H9 (cell line): ENCODE measurements around the gene RPGRIP1L. TPM values are rescaled to one million over a fixed set of nuclear protein-coding genes. Genes with fewer than 3 reads are reported as not detected.

ENCODE experiments used
- DNase-seq: peaks from one replicate; pipeline ENCODE4 v3.0.0-alpha.2; 2017
- H2AFZ ChIP-seq: one replicate; pipeline ENCODE4 v1.6.1; 2013; ENCODE audit warnings: mild to moderate bottlenecking, low read length, control low read depth, moderate library complexity
- H2AK5ac ChIP-seq: 2 replicates; pipeline ENCODE4 v1.6.1; 2013; ENCODE audit warnings: low read length, control low read depth, mixed read lengths; ENCODE audit not compliant: insufficient read length
- H2BK120ac ChIP-seq: one replicate; pipeline ENCODE4 v1.6.1; 2013; ENCODE audit warnings: low read depth, mild to moderate bottlenecking, low read length, control low read depth, inconsistent platforms; ENCODE audit not compliant: poor library complexity, severe bottlenecking
- H2BK12ac ChIP-seq: 2 replicates; pipeline ENCODE4 v1.6.1; 2013; ENCODE audit warnings: low read length, control low read depth, mixed read lengths, low read depth; ENCODE audit not compliant: insufficient read length
- H2BK15ac ChIP-seq: 2 replicates; pipeline ENCODE4 v1.6.1; 2013; ENCODE audit warnings: low read depth, low read length, control low read depth
- H2BK20ac ChIP-seq: one replicate; pipeline ENCODE4 v1.6.1; 2013; ENCODE audit warnings: low read depth, mild to moderate bottlenecking, low read length, control low read depth, inconsistent platforms; ENCODE audit not compliant: poor library complexity, severe bottlenecking
- H2BK5ac ChIP-seq: 2 replicates; pipeline ENCODE4 v1.6.1; 2013; ENCODE audit warnings: low read length, control low read depth, mixed read lengths; ENCODE audit not compliant: insufficient read length
- H3K14ac ChIP-seq: 2 replicates; pipeline ENCODE4 v1.6.1; 2013; ENCODE audit warnings: low read length, control low read depth; ENCODE audit not compliant: insufficient read depth
- H3K18ac ChIP-seq: 2 replicates; pipeline ENCODE4 v1.6.1; 2013; ENCODE audit warnings: low read depth, mild to moderate bottlenecking, mixed read lengths, low read length, control low read depth; ENCODE audit not compliant: insufficient read length
- H3K23ac ChIP-seq: 2 replicates; pipeline ENCODE4 v1.6.1; 2013; ENCODE audit warnings: low read length, control low read depth, mixed read lengths, low read depth; ENCODE audit not compliant: insufficient read length
- H3K23me2 ChIP-seq: 2 replicates; pipeline ENCODE4 v1.6.1; 2013; ENCODE audit warnings: low read depth, mild to moderate bottlenecking, mixed read lengths, low read length, control low read depth; ENCODE audit not compliant: insufficient read length, poor library complexity, severe bottlenecking
- H3K27ac ChIP-seq: 2 replicates; pipeline ENCODE4 v1.5.1; 2013; ENCODE audit warnings: low read length, control low read depth, mixed read lengths, low read depth; ENCODE audit not compliant: insufficient read length
- H3K27me3 ChIP-seq: 2 replicates; pipeline ENCODE4 v1.6.1; 2013; ENCODE audit warnings: low read length, control low read depth, inconsistent platforms; ENCODE audit not compliant: insufficient read depth
- H3K4ac ChIP-seq: 2 replicates; pipeline ENCODE4 v1.6.1; 2013; ENCODE audit warnings: low read depth, mild to moderate bottlenecking, control low read depth, inconsistent platforms, low read length, moderate library complexity
- H3K4me1 ChIP-seq: 2 replicates; pipeline ENCODE4 v1.6.1; 2013; ENCODE audit warnings: low read length, control low read depth, inconsistent platforms; ENCODE audit not compliant: insufficient read depth
- H3K4me2 ChIP-seq: 2 replicates; pipeline ENCODE4 v1.6.1; 2013; ENCODE audit warnings: low read length, control low read depth, mixed read lengths; ENCODE audit not compliant: insufficient read length, insufficient read depth
- H3K56ac ChIP-seq: 2 replicates; pipeline ENCODE4 v1.6.1; 2013; ENCODE audit warnings: low read depth, mild to moderate bottlenecking, mixed read lengths, low read length, control low read depth; ENCODE audit not compliant: insufficient read length
- H3K79me1 ChIP-seq: 2 replicates; pipeline ENCODE4 v1.6.1; 2013; ENCODE audit warnings: low read depth, mild to moderate bottlenecking, moderate library complexity, low read length, control low read depth, inconsistent platforms; ENCODE audit not compliant: insufficient read depth, poor library complexity, severe bottlenecking
- H3K79me2 ChIP-seq: 2 replicates; pipeline ENCODE4 v1.6.1; 2013; ENCODE audit warnings: low read length, control low read depth, inconsistent platforms; ENCODE audit not compliant: insufficient read depth
- H3K9ac ChIP-seq: 2 replicates; pipeline ENCODE4 v1.6.1; 2013; ENCODE audit warnings: low read length, control low read depth, mixed read lengths; ENCODE audit not compliant: insufficient read length; ENCODE audit errors: extremely low read depth
- H3K9me3 ChIP-seq: one replicate; pipeline ENCODE4 v1.6.1; 2013; ENCODE audit warnings: low read depth, low read length, inconsistent platforms; ENCODE audit not compliant: control insufficient read depth
- H3T11ph ChIP-seq: one replicate; pipeline ENCODE4 v1.6.1; 2013; ENCODE audit warnings: mild to moderate bottlenecking, low read length, control low read depth, inconsistent platforms
- H4K20me1 ChIP-seq: one replicate; pipeline ENCODE4 v1.6.1; 2013; ENCODE audit not compliant: control insufficient read depth, insufficient read length, insufficient read depth
- H4K5ac ChIP-seq: 2 replicates; pipeline ENCODE4 v1.6.1; 2013; ENCODE audit warnings: low read depth, mild to moderate bottlenecking, mixed read lengths, low read length, control low read depth; ENCODE audit not compliant: insufficient read length
- H4K8ac ChIP-seq: replicated peaks from 2 replicates; pipeline ENCODE4 v1.6.1; 2013; ENCODE audit warnings: low read length, control low read depth, mixed read lengths, low read depth; ENCODE audit not compliant: insufficient read length
- H4K91ac ChIP-seq: 2 replicates; pipeline ENCODE4 v1.6.1; 2013; ENCODE audit warnings: low read depth, mild to moderate bottlenecking, moderate library complexity, mixed read lengths, low read length, control low read depth; ENCODE audit not compliant: insufficient read length
- H3K27ac Mint-ChIP-seq, 3 experiments: 2 replicates in 2 of 3; 3 replicates in 1 of 3; pipeline ENCODE4 v1.8.0; 2020 to 2021; ENCODE audit warnings: mixed read lengths in 3 of 3, mild to moderate bottlenecking in 1 of 3, moderate library complexity in 1 of 3
- H3K27me3 Mint-ChIP-seq: 2 replicates; pipeline ENCODE4 v1.8.0; 2021; ENCODE audit warnings: low read depth, mild to moderate bottlenecking, moderate library complexity, mixed read lengths
- H3K36me3 Mint-ChIP-seq, 3 experiments: 2 replicates in 2 of 3; 3 replicates in 1 of 3; pipeline ENCODE4 v1.8.0; 2020 to 2021; ENCODE audit warnings: low read depth in 3 of 3, mixed read lengths in 3 of 3; ENCODE audit not compliant: insufficient read depth in 1 of 3
- H3K4me1 Mint-ChIP-seq, 2 experiments: 2 replicates each; pipeline ENCODE4 v1.8.0; 2020; ENCODE audit warnings: mixed read lengths in 2 of 2
- H3K4me3 Mint-ChIP-seq, 2 experiments: 2 replicates in 1 of 2; 3 replicates in 1 of 2; pipeline ENCODE4 v1.8.0; 2020 to 2021; ENCODE audit warnings: mild to moderate bottlenecking in 2 of 2, mixed read lengths in 2 of 2, moderate library complexity in 1 of 2
- H3K9me3 Mint-ChIP-seq, 2 experiments: 2 replicates in 1 of 2; 3 replicates in 1 of 2; pipeline ENCODE4 v1.8.0; 2020; ENCODE audit warnings: mild to moderate bottlenecking in 2 of 2, mixed read lengths in 2 of 2, moderate library complexity in 1 of 2
- CTCF ChIP-seq: fragments of 200-600 bp; sonication (generic); conservative IDR thresholded peaks from 3 replicates; pipeline ENCODE4 v1.8.0; 2021; ENCODE audit warnings: antibody characterized with exemption, mild to moderate bottlenecking
- WGBS: extraction: QIAGEN DNeasy Blood & Tissue Kit; methylation state at CpG from one replicate; pipeline ENCODE4 v1.1.7; 2013; ENCODE audit warnings: missing lambda C conversion rate, low lambda C conversion rate, mixed read lengths; ENCODE audit not compliant: insufficient read length; ENCODE audit errors: extremely low coverage; 5-methylcytosine and 5-hydroxymethylcytosine counted together
- total RNA-seq: library from RNA; stranded (reverse); gene quantifications from 2 replicates; pipeline ENCODE4 v1.2.1, GENCODE V29; 2021

The RPGRIP1L gene
- total RNA-seq, 1 experiment from 2014 or later, result 11.7 TPM

- H3K9me3 ChIP-seq, result no peaks in the 10 kb centered on the region
- H3K9me3 Mint-ChIP-seq, result no peaks in the 10 kb centered on the region
Observed at GRCh38 chr16:53678155-53678554, 25.5 kb downstream of the RPGRIP1L start.

More at GRCh38 chr16:53678155-53678554, 25.5 kb downstream of the RPGRIP1L start:
- Mint-ChIP-seq H3K4me3 (no peak overlapping the region), H3K27ac (no peak overlapping the region), H3K36me3 (peaks cover 0 to 1% (median 0%) of the 10 kb centered on the region in 3 experiments; a peak in 2 of 7 replicates), H3K27me3 (no peaks in the 10 kb centered on the region), H3K4me1 (peaks cover 0 to 2% of the 10 kb centered on the region in 2 experiments; a peak in 1 of 4 replicates)
- Histone ChIP-seq H3K23ac (no peak overlapping the region), H3K79me2 (no peaks in the 10 kb centered on the region), H3K14ac (no peak overlapping the region), H2BK12ac (no peak overlapping the region), H3K9ac (no peak overlapping the region), H3K4me2 (no peak overlapping the region), H2AK5ac (no peak overlapping the region), H2AFZ (no peak overlapping the region), H3K18ac (no peak overlapping the region), H4K91ac (no peak overlapping the region), H2BK20ac (no peak overlapping the region), H3K56ac (no peak overlapping the region), H3K4ac (no peak overlapping the region), H3K27me3 (no peaks in the 10 kb centered on the region), H4K20me1 (no peaks in the 10 kb centered on the region), H2BK5ac (no peak overlapping the region), H2BK120ac (no peak overlapping the region), H3T11ph (no peak overlapping the region), H4K8ac (no peak overlapping the region), H3K27ac (no peak overlapping the region), H4K5ac (no peak overlapping the region), H2BK15ac (no peak overlapping the region), H3K23me2 (no peaks in the 10 kb centered on the region), H3K79me1 (no peaks in the 10 kb centered on the region), H3K4me1 (no peaks in the 10 kb centered on the region; the same call in 1 of the 2 replicates)
- DNase-seq, result no peak
- no peak for TF ChIP-seq CTCF
- no CpG with 5 or more reads among the region's 1 CpG for WGBS
